HG03558 (cell line): ENCODE measurements around the gene ZBTB12.
"Not testable (repeated sequence)": the region's sequence is repeated elsewhere in the genome, so short reads cannot be mapped to it uniquely, and the experiment has no call there.

ENCODE experiments used
- ATAC-seq: cut with Tn5 transposase; IDR thresholded peaks from one replicate; pipeline ENCODE4 v1.9.1; 2021; ENCODE audit warnings: moderate number of reproducible peaks; ENCODE audit not compliant: unreplicated experiment; ENCODE audit errors: extremely low read depth

Gene ZBTB12

GRCh38 chr6:31922942-31923341, 21.1 kb upstream of the ZBTB12 start:
- no peak for ATAC-seq

- ATAC-seq = no peak
Observed at GRCh38 chr6:31920811-31921210, 18.9 kb upstream of the ZBTB12 start.

- ATAC-seq = no peak
Observed at GRCh38 chr6:31919624-31920303, 17.9 kb upstream of the ZBTB12 start.

- no peak for ATAC-seq
Observed at GRCh38 chr6:31918069-31918720, 16.3 kb upstream of the ZBTB12 start.

GRCh38 chr6:31915756-31916155, 13.9 kb upstream of the ZBTB12 start:
- no peak for ATAC-seq

GRCh38 chr6:31915351-31915750, 13.5 kb upstream of the ZBTB12 start:
- no peak for ATAC-seq

- no peak for ATAC-seq
Observed at GRCh38 chr6:31911826-31912585, 10.1 kb upstream of the ZBTB12 start.

GRCh38 chr6:31909298-31909697, 7.4 kb upstream of the ZBTB12 start:
- not testable (repeated sequence) for ATAC-seq

GRCh38 chr6:31908791-31909190, 6.9 kb upstream of the ZBTB12 start:
- ATAC-seq = no peak

- not testable (repeated sequence) for ATAC-seq
Observed at GRCh38 chr6:31908255-31908654, 6.4 kb upstream of the ZBTB12 start.

GRCh38 chr6:31907158-31907813, 5.4 kb upstream of the ZBTB12 start:
- no peak for ATAC-seq

GRCh38 chr6:31906727-31907126, 4.8 kb upstream of the ZBTB12 start:
- ATAC-seq = not testable (repeated sequence)

- no peak for ATAC-seq
Observed at GRCh38 chr6:31906122-31906521, 4.2 kb upstream of the ZBTB12 start.

GRCh38 chr6:31905041-31905440, 3.2 kb upstream of the ZBTB12 start:
- ATAC-seq = no peak

- no peak for ATAC-seq
Observed at GRCh38 chr6:31903957-31904356, 2.1 kb upstream of the ZBTB12 start.

- ATAC-seq = no peak
Observed at GRCh38 chr6:31901415-31901952, 402 bp downstream of the ZBTB12 start.

GRCh38 chr6:31900917-31901414, 920 bp downstream of the ZBTB12 start:
- ATAC-seq = no peak

- ATAC-seq = no peak
Observed at GRCh38 chr6:31899882-31900722, 1.8 kb downstream of the ZBTB12 start.

- ATAC-seq = no peak
Observed at GRCh38 chr6:31899215-31899614, 2.7 kb downstream of the ZBTB12 start.
